K562 (cell line): ENCODE results near the gene ATXN2L. TPM values are rescaled to one million over a fixed set of nuclear protein-coding genes. Genes with fewer than 3 reads are reported as not detected.

Experiments
- BRF1 ChIP-seq: IDR thresholded peaks from 3 replicates; pipeline ENCODE4 v1.6.1; 2011; ENCODE audit warnings: borderline replicate concordance, mild to moderate bottlenecking; ENCODE audit not compliant: insufficient read length; ENCODE audit errors: extremely low read depth
- FIP1L1 ChIP-seq: fragments of 200-400 bp; formaldehyde crosslinking; IDR thresholded peaks from 2 replicates; pipeline ENCODE4 v1.6.1; 2018; ENCODE audit warnings: mild to moderate bottlenecking, low read depth, low read length; ENCODE audit not compliant: poor library complexity, severe bottlenecking
- FUS ChIP-seq: fragments of 200-400 bp; formaldehyde crosslinking; optimal IDR thresholded peaks from 2 replicates; pipeline ENCODE3; 2017; ENCODE audit warnings: low read depth, low read length
- HNRNPH1 ChIP-seq: fragments of 200-400 bp; formaldehyde crosslinking; optimal IDR thresholded peaks from 2 replicates; pipeline ENCODE3; 2017; ENCODE audit warnings: low read depth, mild to moderate bottlenecking, low read length, moderate library complexity
- L3MBTL2 ChIP-seq: fragments of 450-650 bp; IDR thresholded peaks from 2 replicates; pipeline ENCODE4 v1.6.1; 2016; ENCODE audit warnings: mild to moderate bottlenecking, moderate library complexity
- MECOM ChIP-seq: fragments of 250-450 bp; sonication (Bioruptor Pico); IDR thresholded peaks from 2 replicates; pipeline ENCODE4 v1.8.0; 2022; ENCODE audit warnings: inconsistent platforms
- NONO ChIP-seq, 2 experiments: fragments of 200-400 bp in 1 of 2; fragments of 450-650 bp in 1 of 2; formaldehyde crosslinking in 1 of 2; IDR thresholded peaks; 2 replicates each; pipeline ENCODE4 v1.6.1; 2017; ENCODE audit warnings: low read depth in 2 of 2, mild to moderate bottlenecking in 2 of 2, moderate library complexity in 2 of 2, low read length in 1 of 2
- NR2F6 ChIP-seq: fragments of 450-650 bp; formaldehyde crosslinking; IDR thresholded peaks from 2 replicates; pipeline ENCODE4 v1.4.0; 2020; ENCODE audit warnings: mild to moderate bottlenecking
- PHF21A ChIP-seq: fragments of 450-650 bp; IDR thresholded peaks from 2 replicates; pipeline ENCODE4 v1.6.1; 2017; ENCODE audit warnings: low read depth, borderline replicate concordance
- XRCC5 ChIP-seq: fragments of 200-400 bp; formaldehyde crosslinking; IDR thresholded peaks from 2 replicates; pipeline ENCODE4 v1.6.1; 2017; ENCODE audit warnings: low read depth, mild to moderate bottlenecking, low read length
- YBX1 ChIP-seq: fragments of 450-650 bp; IDR thresholded peaks from 2 replicates; pipeline ENCODE4 v1.7.1; 2016; ENCODE audit warnings: mild to moderate bottlenecking
- ZNF134 ChIP-seq: fragments of 250-450 bp; sonication (Bioruptor Pico); conservative IDR thresholded peaks from 2 replicates; pipeline ENCODE4 v1.4.0; 2020
- ZNF174 ChIP-seq: fragments of 250-450 bp; sonication (Bioruptor Pico); IDR thresholded peaks from 2 replicates; pipeline ENCODE4 v1.4.0; 2020; ENCODE audit warnings: mild to moderate bottlenecking
- ZNF282 ChIP-seq: sonication (generic); formaldehyde crosslinking; IDR thresholded peaks from 2 replicates; pipeline ENCODE4 v1.8.1; 2023; ENCODE audit warnings: missing genetic modification reagents
- ZNF445 ChIP-seq: fragments of 250-450 bp; sonication (Bioruptor Pico); IDR thresholded peaks from 2 replicates; pipeline ENCODE4 v1.4.0; 2020; ENCODE audit warnings: low read depth, mild to moderate bottlenecking, moderate library complexity
- polyA plus RNA-seq, 8 experiments: library from polyadenylated mRNA; depleted of rRNA in 4 of 8; stranded (reverse) in 5 of 8; unstranded in 3 of 8; fragments of >200 nt; fragmentation: Nextera tagmentation in 2 of 8; fragmentation: Illumina TruSeq in 1 of 8; extraction: Ambion mirVana in 2 of 8; extraction: Trizol in 1 of 8; gene quantifications; 2 replicates each; pipeline versions ENCODE4 v1.2.1 to v1.2.3, GENCODE V29; 2011 to 2014; ENCODE audit warnings: inconsistent platforms in 1 of 8, missing spikeins in 1 of 8
- total RNA-seq, 7 experiments: library from RNA; depleted of rRNA in 6 of 7; stranded (reverse); fragments of >200 nt in 6 of 7; fragmentation: Illumina TruSeq in 2 of 7; extraction: Trizol in 2 of 7; gene quantifications; 2 replicates each; pipeline versions ENCODE4 v1.2.1 to v1.2.3, GENCODE V29; 2011 to 2021; ENCODE audit warnings: low replicate concordance in 1 of 7
- TF ChIP-seq, protein P1 (sequence below): sonication (generic); formaldehyde crosslinking; IDR thresholded peaks from 2 replicates; pipeline ENCODE4 v1.8.1; 2023; ENCODE audit warnings: mild to moderate bottlenecking, missing genetic modification reagents, moderate library complexity
- TF ChIP-seq, protein P2 (sequence below): sonication (generic); formaldehyde crosslinking; IDR thresholded peaks from 2 replicates; pipeline ENCODE4 v1.8.0; 2022; ENCODE audit warnings: mild to moderate bottlenecking, missing genetic modification reagents
- TF ChIP-seq, protein P3 (sequence below): fragments of 450-650 bp; IDR thresholded peaks from 2 replicates; pipeline ENCODE4 v1.6.1; 2016; ENCODE audit warnings: missing biosample characterization, missing genetic modification characterization
- TF ChIP-seq, protein P4 (sequence below), 2 experiments: fragments of 150-350 bp in 1 of 2; IDR thresholded peaks; 2 replicates each; pipeline ENCODE4 v1.6.1; 2012 to 2016; ENCODE audit warnings: low read depth in 2 of 2, low read length in 2 of 2, mild to moderate bottlenecking in 1 of 2, moderate library complexity in 1 of 2
- TF ChIP-seq, protein P5 (sequence below): IDR thresholded peaks from 2 replicates; pipeline ENCODE4 v1.6.1; 2014; ENCODE audit warnings: antibody characterized with exemption

ATXN2L gene
- total and polyA plus RNA-seq, 9 of the 15 experiments (the other 6 are each of a cell fraction or from before 2014, with no cell fraction given) = 3.8 to 280 (median 37.2) TPM

DNA sequence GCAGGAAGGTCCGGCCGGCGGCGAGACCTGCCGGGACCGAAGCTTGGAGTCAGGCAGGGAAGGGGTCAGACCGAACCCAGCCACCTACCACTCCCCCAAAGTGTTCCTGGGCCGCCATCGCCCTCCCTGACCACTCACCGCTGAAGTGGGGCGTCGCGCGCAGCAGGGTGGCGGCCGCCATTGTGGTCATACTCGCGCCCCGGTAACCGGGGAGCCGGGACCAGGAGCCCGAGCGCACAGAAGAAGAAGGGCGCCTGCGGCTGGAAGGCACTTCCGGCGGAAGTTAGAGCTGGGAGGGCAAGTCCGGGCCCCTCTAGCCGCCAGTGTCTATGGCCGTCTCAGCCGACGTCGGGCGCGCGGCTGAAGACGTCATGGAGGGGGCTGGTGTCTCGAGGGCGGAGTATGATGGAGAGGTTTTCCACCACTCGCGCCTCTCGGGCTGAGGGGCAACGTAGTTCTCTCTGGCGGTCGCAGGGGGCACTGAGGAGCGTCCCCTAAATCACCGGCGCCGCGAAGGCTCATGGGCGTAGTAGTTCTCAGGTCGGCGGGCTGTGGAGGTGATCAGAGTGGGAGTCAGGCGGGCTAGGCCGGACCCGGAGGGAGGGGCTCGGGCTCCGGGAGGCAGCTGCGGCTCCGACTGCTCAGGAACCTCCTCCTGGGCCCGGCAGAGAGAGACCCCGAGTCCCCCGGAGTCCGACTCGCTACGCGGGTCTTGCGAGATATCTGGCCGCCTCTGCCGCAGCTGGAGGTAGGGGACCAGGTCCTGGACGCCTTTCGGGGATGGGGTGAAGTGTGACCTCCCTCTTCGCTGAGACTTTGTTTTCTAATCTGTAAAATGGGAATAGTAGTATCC is 23.5 kb downstream of the ATXN2L start, which contains the start of gene TUFM (continued):
- TF ChIP-seq, protein P1, sequence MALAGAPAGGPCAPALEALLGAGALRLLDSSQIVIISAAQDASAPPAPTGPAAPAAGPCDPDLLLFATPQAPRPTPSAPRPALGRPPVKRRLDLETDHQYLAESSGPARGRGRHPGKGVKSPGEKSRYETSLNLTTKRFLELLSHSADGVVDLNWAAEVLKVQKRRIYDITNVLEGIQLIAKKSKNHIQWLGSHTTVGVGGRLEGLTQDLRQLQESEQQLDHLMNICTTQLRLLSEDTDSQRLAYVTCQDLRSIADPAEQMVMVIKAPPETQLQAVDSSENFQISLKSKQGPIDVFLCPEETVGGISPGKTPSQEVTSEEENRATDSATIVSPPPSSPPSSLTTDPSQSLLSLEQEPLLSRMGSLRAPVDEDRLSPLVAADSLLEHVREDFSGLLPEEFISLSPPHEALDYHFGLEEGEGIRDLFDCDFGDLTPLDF (CRISPR knock-in tag) = peak; percentile 84; the same call in 1 of the 2 replicates
- TF ChIP-seq, protein P2, sequence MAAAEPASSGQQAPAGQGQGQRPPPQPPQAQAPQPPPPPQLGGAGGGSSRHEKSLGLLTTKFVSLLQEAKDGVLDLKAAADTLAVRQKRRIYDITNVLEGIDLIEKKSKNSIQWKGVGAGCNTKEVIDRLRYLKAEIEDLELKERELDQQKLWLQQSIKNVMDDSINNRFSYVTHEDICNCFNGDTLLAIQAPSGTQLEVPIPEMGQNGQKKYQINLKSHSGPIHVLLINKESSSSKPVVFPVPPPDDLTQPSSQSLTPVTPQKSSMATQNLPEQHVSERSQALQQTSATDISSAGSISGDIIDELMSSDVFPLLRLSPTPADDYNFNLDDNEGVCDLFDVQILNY (CRISPR knock-in tag) = no peak
- TF ChIP-seq YBX1 (no peak), BRF1 (no peak), PHF21A (no peak), FUS (no peak), ZNF445 (no peak), ZNF134 (peak; percentile 42; the same call in 1 of the 2 replicates), HNRNPH1 (no peak), ZNF174 (CRISPR knock-in tag) (no peak), ZNF282 (CRISPR knock-in tag) (no peak), NONO (IDR thresholded peaks at IDR 0.05; ENCODE audit: low read depth in 2 of 2, low read length in 1 of 2) (no peak), XRCC5 (peak; percentile 84; the same call in 1 of the 2 replicates), MECOM (no peak), L3MBTL2 (peak; percentile 45; the same call in 1 of the 2 replicates), NR2F6 (CRISPR knock-in tag) (no peak), FIP1L1 (peak; percentile 71)
- TF ChIP-seq, protein P3, sequence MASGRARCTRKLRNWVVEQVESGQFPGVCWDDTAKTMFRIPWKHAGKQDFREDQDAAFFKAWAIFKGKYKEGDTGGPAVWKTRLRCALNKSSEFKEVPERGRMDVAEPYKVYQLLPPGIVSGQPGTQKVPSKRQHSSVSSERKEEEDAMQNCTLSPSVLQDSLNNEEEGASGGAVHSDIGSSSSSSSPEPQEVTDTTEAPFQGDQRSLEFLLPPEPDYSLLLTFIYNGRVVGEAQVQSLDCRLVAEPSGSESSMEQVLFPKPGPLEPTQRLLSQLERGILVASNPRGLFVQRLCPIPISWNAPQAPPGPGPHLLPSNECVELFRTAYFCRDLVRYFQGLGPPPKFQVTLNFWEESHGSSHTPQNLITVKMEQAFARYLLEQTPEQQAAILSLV = no peak
- TF ChIP-seq, protein P4, sequence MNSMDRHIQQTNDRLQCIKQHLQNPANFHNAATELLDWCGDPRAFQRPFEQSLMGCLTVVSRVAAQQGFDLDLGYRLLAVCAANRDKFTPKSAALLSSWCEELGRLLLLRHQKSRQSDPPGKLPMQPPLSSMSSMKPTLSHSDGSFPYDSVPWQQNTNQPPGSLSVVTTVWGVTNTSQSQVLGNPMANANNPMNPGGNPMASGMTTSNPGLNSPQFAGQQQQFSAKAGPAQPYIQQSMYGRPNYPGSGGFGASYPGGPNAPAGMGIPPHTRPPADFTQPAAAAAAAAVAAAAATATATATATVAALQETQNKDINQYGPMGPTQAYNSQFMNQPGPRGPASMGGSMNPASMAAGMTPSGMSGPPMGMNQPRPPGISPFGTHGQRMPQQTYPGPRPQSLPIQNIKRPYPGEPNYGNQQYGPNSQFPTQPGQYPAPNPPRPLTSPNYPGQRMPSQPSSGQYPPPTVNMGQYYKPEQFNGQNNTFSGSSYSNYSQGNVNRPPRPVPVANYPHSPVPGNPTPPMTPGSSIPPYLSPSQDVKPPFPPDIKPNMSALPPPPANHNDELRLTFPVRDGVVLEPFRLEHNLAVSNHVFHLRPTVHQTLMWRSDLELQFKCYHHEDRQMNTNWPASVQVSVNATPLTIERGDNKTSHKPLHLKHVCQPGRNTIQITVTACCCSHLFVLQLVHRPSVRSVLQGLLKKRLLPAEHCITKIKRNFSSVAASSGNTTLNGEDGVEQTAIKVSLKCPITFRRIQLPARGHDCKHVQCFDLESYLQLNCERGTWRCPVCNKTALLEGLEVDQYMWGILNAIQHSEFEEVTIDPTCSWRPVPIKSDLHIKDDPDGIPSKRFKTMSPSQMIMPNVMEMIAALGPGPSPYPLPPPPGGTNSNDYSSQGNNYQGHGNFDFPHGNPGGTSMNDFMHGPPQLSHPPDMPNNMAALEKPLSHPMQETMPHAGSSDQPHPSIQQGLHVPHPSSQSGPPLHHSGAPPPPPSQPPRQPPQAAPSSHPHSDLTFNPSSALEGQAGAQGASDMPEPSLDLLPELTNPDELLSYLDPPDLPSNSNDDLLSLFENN (IDR thresholded peaks at IDR 0.05; ENCODE audit: low read depth in 2 of 2, low read length in 2 of 2) = 0 out of 4 replicates have a peak, but pooled peaks of 1 of the 2 experiments have one; percentile 14
- TF ChIP-seq, protein P5, sequence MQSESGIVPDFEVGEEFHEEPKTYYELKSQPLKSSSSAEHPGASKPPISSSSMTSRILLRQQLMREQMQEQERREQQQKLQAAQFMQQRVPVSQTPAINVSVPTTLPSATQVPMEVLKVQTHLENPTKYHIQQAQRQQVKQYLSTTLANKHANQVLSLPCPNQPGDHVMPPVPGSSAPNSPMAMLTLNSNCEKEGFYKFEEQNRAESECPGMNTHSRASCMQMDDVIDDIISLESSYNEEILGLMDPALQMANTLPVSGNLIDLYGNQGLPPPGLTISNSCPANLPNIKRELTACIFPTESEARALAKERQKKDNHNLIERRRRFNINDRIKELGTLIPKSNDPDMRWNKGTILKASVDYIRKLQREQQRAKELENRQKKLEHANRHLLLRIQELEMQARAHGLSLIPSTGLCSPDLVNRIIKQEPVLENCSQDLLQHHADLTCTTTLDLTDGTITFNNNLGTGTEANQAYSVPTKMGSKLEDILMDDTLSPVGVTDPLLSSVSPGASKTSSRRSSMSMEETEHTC = no peak
